PFSK-1 (cell line): ENCODE results near the gene IFT80.

ENCODE experiments used
- POLR2AphosphoS5 ChIP-seq: IDR thresholded peaks from 2 replicates; pipeline ENCODE4 v1.6.1; 2012; ENCODE audit warnings: low read depth, mild to moderate bottlenecking, control low read depth, low read length, moderate library complexity
- SIN3A ChIP-seq: IDR thresholded peaks from 2 replicates; pipeline ENCODE4 v1.6.1; 2012; ENCODE audit warnings: mild to moderate bottlenecking, low read length, moderate library complexity, borderline replicate concordance; ENCODE audit not compliant: insufficient read depth
- TF ChIP-seq, protein P1 (sequence below), 2 experiments: IDR thresholded peaks; 2 replicates each; pipeline versions ENCODE4 v1.6.1 to v1.8.0; 2011 to 2012; ENCODE audit warnings: low read depth in 2 of 2, low read length in 2 of 2, control low read depth in 1 of 2, inconsistent platforms in 1 of 2, mild to moderate bottlenecking in 1 of 2, moderate library complexity in 1 of 2; ENCODE audit not compliant: insufficient read depth in 1 of 2

DNA sequence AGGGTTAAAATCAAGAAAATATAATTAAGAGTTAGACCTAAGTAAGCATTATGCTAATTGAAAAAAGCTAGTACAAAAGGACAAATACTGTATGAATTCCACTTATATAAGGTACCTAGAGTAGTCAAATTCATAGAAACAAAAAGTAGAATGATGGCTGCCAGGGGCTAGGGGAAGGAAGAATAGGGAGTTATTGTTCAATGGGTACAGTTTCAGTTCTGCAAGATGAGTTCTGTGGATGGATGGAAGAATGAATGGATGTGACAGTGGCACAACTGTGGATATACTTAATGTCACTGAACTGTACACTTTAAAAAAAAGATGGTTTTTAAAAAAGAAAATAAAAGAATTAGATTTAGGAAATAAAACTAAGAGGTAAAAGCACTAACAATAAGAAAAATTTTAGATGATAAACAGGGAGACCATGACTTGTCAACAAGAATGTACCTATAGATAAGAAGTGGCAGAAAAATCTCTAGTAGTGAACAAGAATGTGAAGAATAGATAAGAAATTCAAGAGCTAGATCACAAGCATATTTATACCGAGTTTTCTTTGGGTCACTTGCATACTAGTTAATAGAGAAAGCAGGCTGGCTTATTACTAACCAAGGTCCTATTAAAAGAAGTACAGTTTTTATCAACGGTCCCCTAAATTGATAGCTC lies 5.5 kb downstream of the IFT80 start:
- TF ChIP-seq, protein P1, sequence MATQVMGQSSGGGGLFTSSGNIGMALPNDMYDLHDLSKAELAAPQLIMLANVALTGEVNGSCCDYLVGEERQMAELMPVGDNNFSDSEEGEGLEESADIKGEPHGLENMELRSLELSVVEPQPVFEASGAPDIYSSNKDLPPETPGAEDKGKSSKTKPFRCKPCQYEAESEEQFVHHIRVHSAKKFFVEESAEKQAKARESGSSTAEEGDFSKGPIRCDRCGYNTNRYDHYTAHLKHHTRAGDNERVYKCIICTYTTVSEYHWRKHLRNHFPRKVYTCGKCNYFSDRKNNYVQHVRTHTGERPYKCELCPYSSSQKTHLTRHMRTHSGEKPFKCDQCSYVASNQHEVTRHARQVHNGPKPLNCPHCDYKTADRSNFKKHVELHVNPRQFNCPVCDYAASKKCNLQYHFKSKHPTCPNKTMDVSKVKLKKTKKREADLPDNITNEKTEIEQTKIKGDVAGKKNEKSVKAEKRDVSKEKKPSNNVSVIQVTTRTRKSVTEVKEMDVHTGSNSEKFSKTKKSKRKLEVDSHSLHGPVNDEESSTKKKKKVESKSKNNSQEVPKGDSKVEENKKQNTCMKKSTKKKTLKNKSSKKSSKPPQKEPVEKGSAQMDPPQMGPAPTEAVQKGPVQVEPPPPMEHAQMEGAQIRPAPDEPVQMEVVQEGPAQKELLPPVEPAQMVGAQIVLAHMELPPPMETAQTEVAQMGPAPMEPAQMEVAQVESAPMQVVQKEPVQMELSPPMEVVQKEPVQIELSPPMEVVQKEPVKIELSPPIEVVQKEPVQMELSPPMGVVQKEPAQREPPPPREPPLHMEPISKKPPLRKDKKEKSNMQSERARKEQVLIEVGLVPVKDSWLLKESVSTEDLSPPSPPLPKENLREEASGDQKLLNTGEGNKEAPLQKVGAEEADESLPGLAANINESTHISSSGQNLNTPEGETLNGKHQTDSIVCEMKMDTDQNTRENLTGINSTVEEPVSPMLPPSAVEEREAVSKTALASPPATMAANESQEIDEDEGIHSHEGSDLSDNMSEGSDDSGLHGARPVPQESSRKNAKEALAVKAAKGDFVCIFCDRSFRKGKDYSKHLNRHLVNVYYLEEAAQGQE (IDR thresholded peaks at IDR 0.05; ENCODE audit: insufficient read depth in 1 of 2, low read depth in 2 of 2, low read length in 2 of 2): no peak
- TF ChIP-seq POLR2AphosphoS5 (no peak), SIN3A (no peak)
